KMS-11 (cell line): ENCODE measurements around the gene CITED2.

Experiments
- H2AFZ ChIP-seq: fragments of 200-600 bp; sonication (generic); 2 replicates; pipeline ENCODE4 v1.6.1; 2016; ENCODE audit warnings: antibody characterized with exemption, mixed run types, low read depth
- H3K27ac ChIP-seq: fragments of 200-600 bp; sonication (generic); 2 replicates; pipeline ENCODE4 v1.6.1; 2016; ENCODE audit warnings: mild to moderate bottlenecking, mixed run types
- H3K27me3 ChIP-seq: fragments of 200-600 bp; sonication (generic); 2 replicates; pipeline ENCODE4 v1.6.1; 2017; ENCODE audit warnings: mild to moderate bottlenecking, low read depth, mixed run types, moderate library complexity; ENCODE audit not compliant: insufficient read depth
- H3K36me3 ChIP-seq: fragments of 200-600 bp; sonication (generic); 2 replicates; pipeline ENCODE4 v1.6.1; 2017; ENCODE audit warnings: mild to moderate bottlenecking, mixed run types; ENCODE audit not compliant: insufficient read depth
- H3K4me1 ChIP-seq: fragments of 200-600 bp; sonication (generic); 2 replicates; pipeline ENCODE4 v1.6.1; 2016; ENCODE audit warnings: mild to moderate bottlenecking, low read depth, mixed run types; ENCODE audit not compliant: poor library complexity, severe bottlenecking
- H3K4me2 ChIP-seq: fragments of 200-600 bp; sonication (generic); 2 replicates; pipeline ENCODE4 v1.7.0; 2016; ENCODE audit warnings: mild to moderate bottlenecking, mixed run types
- H3K4me3 ChIP-seq: fragments of 200-600 bp; sonication (generic); IDR thresholded peaks from 2 replicates; pipeline ENCODE4 v1.6.1; 2017; ENCODE audit warnings: low read depth, low read length, mixed read lengths; ENCODE audit not compliant: insufficient read depth
- H3K79me2 ChIP-seq: fragments of 200-600 bp; sonication (generic); 2 replicates; pipeline ENCODE4 v1.6.1; 2016; ENCODE audit warnings: low read depth, mixed run types; ENCODE audit not compliant: insufficient read depth
- H3K9ac ChIP-seq: fragments of 200-600 bp; sonication (generic); 2 replicates; pipeline ENCODE4 v1.6.1; 2016; ENCODE audit warnings: mild to moderate bottlenecking, mixed run types
- H4K20me1 ChIP-seq: fragments of 200-600 bp; sonication (generic); 2 replicates; pipeline ENCODE4 v1.6.1; 2016; ENCODE audit warnings: mild to moderate bottlenecking, mixed run types; ENCODE audit not compliant: insufficient read depth
- TF ChIP-seq, protein P1 (sequence below): fragments of 200-600 bp; sonication (generic); conservative IDR thresholded peaks from 2 replicates; pipeline ENCODE4 v1.6.1; 2017; ENCODE audit warnings: low read depth, mild to moderate bottlenecking, antibody characterized with exemption, low read length, moderate library complexity, mixed read lengths

Gene CITED2

GRCh38 chr6:139390447-139390846, 16.0 kb upstream of the CITED2 start:
- H4K20me1 ChIP-seq: no peaks in the 10 kb centered on the region

GRCh38 chr6:139388384-139388783, 13.9 kb upstream of the CITED2 start:
- Histone ChIP-seq H2AFZ (no peak overlapping the region), H3K4me2 (no peak overlapping the region)

More at GRCh38 chr6:139390447-139390846, 16.0 kb upstream of the CITED2 start:
- Histone ChIP-seq H3K79me2 (no peaks in the 10 kb centered on the region), H2AFZ (no peak overlapping the region), H3K27me3 (no peaks in the 10 kb centered on the region), H3K27ac (no peak overlapping the region), H3K4me2 (no peak overlapping the region), H3K4me3 (no peak overlapping the region), H3K4me1 (no peaks in the 10 kb centered on the region), H3K9ac (no peak overlapping the region), H3K36me3 (no peaks in the 10 kb centered on the region)
- TF ChIP-seq, protein P1, sequence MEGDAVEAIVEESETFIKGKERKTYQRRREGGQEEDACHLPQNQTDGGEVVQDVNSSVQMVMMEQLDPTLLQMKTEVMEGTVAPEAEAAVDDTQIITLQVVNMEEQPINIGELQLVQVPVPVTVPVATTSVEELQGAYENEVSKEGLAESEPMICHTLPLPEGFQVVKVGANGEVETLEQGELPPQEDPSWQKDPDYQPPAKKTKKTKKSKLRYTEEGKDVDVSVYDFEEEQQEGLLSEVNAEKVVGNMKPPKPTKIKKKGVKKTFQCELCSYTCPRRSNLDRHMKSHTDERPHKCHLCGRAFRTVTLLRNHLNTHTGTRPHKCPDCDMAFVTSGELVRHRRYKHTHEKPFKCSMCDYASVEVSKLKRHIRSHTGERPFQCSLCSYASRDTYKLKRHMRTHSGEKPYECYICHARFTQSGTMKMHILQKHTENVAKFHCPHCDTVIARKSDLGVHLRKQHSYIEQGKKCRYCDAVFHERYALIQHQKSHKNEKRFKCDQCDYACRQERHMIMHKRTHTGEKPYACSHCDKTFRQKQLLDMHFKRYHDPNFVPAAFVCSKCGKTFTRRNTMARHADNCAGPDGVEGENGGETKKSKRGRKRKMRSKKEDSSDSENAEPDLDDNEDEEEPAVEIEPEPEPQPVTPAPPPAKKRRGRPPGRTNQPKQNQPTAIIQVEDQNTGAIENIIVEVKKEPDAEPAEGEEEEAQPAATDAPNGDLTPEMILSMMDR: no peak

DNA sequence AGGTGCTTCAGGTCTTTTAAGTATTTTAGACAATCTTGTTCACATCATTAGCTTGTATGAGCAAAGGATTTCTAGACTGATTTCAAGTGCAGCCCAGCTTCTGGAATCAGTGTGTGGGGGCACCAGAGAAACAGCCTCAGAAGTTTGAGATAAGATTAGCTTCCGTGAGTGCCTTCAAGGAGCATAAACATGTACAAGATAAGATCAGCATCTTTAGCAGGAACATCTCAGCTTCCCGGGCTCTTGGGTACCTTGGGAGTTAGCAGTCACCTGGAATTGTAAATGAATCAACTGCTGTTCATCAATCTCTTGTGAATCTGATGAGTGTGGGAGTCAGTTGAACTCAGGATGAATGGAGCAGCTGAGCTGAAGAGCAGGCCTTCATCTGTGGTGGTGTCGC, 12.0 kb upstream of the CITED2 start:
- H3K27ac ChIP-seq: no peak overlapping the region
- H4K20me1 ChIP-seq: no peaks in the 10 kb centered on the region
- TF ChIP-seq, protein P1: no peak
- no peak overlapping the region for H3K9ac ChIP-seq
- H3K4me1 ChIP-seq: no peaks in the 10 kb centered on the region
- no peak overlapping the region for H2AFZ ChIP-seq
- H3K79me2 ChIP-seq: no peaks in the 10 kb centered on the region
- no peaks in the 10 kb centered on the region for H3K36me3 ChIP-seq
- no peaks in the 10 kb centered on the region for H3K27me3 ChIP-seq
- H3K4me2 ChIP-seq: no peak overlapping the region
- H3K4me3 ChIP-seq: no peak overlapping the region

More at GRCh38 chr6:139388384-139388783, 13.9 kb upstream of the CITED2 start:
- no peaks in the 10 kb centered on the region for H3K4me1 ChIP-seq
- H4K20me1 ChIP-seq: no peaks in the 10 kb centered on the region
- no peak overlapping the region for H3K27ac ChIP-seq
- H3K79me2 ChIP-seq: no peaks in the 10 kb centered on the region
- no peak overlapping the region for H3K9ac ChIP-seq
- H3K4me3 ChIP-seq: no peak overlapping the region
- H3K36me3 ChIP-seq: no peaks in the 10 kb centered on the region
- TF ChIP-seq, protein P1: no peak
- H3K27me3 ChIP-seq: no peaks in the 10 kb centered on the region

GRCh38 chr6:139381216-139381865, 6.9 kb upstream of the CITED2 start:
- Histone ChIP-seq H3K27me3 (no peaks in the 10 kb centered on the region), H2AFZ (no peak overlapping the region), H4K20me1 (no peaks in the 10 kb centered on the region), H3K4me3 (no peak overlapping the region), H3K4me1 (peaks cover 7% of the 10 kb centered on the region), H3K36me3 (no peaks in the 10 kb centered on the region), H3K4me2 (no peak overlapping the region), H3K79me2 (no peaks in the 10 kb centered on the region), H3K27ac (no peak overlapping the region), H3K9ac (no peak overlapping the region)
- TF ChIP-seq, protein P1: no peak
